ENCODE measurements around the gene BLTP3B. TPM values are rescaled to one million over a fixed set of nuclear protein-coding genes. Genes with fewer than 3 reads are reported as not detected.

BLTP3B gene
- total and polyA plus RNA-seq, 4 donors, result 11.0 to 36.8 (median 18.6) TPM

DNA sequence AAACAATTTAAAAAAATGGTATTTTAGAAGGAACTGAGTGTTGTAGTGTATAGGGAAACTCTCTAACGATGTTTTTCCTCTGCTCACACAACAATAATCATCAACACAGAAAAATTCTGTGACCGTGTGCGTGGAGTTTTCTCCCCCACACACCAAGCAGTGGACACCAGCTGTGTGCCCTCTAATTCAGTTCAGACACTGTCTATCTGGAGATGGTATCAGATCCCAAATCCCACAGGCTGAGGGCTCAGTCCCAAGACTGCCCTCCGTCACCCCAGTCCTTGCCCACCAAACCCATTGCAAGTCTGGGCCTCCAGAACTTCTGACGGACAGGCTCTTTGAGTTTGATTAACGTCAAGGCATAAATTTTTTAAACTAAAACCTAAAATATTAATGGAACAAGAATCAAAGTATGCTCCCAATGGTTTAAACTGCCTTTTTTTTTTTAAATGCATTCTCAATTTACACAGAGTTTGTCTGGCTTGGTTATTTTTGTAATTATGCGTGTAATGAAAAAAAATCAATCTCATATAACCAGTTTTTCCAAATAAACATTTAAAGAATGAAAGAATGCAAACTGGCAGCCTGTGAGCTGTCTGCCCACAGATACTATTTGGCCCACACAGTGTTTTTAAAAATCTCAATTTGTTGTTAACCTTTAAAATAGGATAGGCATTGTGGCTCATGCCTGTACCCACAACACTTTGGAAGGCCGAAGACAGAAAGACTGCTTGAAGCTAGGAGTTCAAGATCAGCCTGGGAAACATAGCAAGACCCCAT lies 19.2 kb downstream of the BLTP3B start:
- no peaks in the 10 kb centered on the region for H3K27me3 ChIP-seq (ENCODE audit: control insufficient read depth in 4 of 4, insufficient read depth in 4 of 4, low read length in 3 of 4)
- DNase-seq (ENCODE audit: low spot score), result no peak
- H3K9me3 ChIP-seq (ENCODE audit: control insufficient read depth in 4 of 4, low read length in 3 of 4), result peaks cover 0 to 3% (median 0%) of the 10 kb centered on the region in 4 donors
- 92% methylated on average over 8 of the region's 8 CpGs for WGBS
- H3K27ac ChIP-seq (ENCODE audit: low read depth in 1 of 2, low read length in 2 of 2), result no peak overlapping the region
- peaks cover 9 to 17% (median 14%) of the 10 kb centered on the region in 4 donors for H3K4me1 ChIP-seq (ENCODE audit: control insufficient read depth in 4 of 4, insufficient read depth in 4 of 4, low read length in 3 of 4)
- TF ChIP-seq, protein P1, sequence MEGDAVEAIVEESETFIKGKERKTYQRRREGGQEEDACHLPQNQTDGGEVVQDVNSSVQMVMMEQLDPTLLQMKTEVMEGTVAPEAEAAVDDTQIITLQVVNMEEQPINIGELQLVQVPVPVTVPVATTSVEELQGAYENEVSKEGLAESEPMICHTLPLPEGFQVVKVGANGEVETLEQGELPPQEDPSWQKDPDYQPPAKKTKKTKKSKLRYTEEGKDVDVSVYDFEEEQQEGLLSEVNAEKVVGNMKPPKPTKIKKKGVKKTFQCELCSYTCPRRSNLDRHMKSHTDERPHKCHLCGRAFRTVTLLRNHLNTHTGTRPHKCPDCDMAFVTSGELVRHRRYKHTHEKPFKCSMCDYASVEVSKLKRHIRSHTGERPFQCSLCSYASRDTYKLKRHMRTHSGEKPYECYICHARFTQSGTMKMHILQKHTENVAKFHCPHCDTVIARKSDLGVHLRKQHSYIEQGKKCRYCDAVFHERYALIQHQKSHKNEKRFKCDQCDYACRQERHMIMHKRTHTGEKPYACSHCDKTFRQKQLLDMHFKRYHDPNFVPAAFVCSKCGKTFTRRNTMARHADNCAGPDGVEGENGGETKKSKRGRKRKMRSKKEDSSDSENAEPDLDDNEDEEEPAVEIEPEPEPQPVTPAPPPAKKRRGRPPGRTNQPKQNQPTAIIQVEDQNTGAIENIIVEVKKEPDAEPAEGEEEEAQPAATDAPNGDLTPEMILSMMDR (IDR thresholded peaks at IDR 0.05; ENCODE audit: low read depth, low read length, missing input control), result no peak
- TF ChIP-seq JUND (IDR thresholded peaks at IDR 0.05) (no peak), NR2F2 (IDR thresholded peaks at IDR 0.05) (no peak), HNF4A (conservative IDR thresholded peaks at IDR 0.05) (no peak), FOXA2 (IDR thresholded peaks at IDR 0.05) (no peak), EGR1 (IDR thresholded peaks at IDR 0.05; ENCODE audit: low read depth in 2 of 2) (no peak), FOXA1 (IDR thresholded peaks at IDR 0.05) (no peak), TAF1 (conservative IDR thresholded peaks at IDR 0.05) (no peak), RXRA (IDR thresholded peaks at IDR 0.05) (no peak), YY1 (IDR thresholded peaks at IDR 0.05) (no peak), SP1 (IDR thresholded peaks at IDR 0.05) (no peak), RAD21 (IDR thresholded peaks at IDR 0.05) (no peak), GABPA (IDR thresholded peaks at IDR 0.05 in 1 of 2, conservative IDR thresholded peaks at IDR 0.05 in 1 of 2) (no peak)
- TF ChIP-seq, protein P2, sequence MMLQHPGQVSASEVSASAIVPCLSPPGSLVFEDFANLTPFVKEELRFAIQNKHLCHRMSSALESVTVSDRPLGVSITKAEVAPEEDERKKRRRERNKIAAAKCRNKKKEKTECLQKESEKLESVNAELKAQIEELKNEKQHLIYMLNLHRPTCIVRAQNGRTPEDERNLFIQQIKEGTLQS (IDR thresholded peaks at IDR 0.05), result no peak
- TF ChIP-seq, protein P3, sequence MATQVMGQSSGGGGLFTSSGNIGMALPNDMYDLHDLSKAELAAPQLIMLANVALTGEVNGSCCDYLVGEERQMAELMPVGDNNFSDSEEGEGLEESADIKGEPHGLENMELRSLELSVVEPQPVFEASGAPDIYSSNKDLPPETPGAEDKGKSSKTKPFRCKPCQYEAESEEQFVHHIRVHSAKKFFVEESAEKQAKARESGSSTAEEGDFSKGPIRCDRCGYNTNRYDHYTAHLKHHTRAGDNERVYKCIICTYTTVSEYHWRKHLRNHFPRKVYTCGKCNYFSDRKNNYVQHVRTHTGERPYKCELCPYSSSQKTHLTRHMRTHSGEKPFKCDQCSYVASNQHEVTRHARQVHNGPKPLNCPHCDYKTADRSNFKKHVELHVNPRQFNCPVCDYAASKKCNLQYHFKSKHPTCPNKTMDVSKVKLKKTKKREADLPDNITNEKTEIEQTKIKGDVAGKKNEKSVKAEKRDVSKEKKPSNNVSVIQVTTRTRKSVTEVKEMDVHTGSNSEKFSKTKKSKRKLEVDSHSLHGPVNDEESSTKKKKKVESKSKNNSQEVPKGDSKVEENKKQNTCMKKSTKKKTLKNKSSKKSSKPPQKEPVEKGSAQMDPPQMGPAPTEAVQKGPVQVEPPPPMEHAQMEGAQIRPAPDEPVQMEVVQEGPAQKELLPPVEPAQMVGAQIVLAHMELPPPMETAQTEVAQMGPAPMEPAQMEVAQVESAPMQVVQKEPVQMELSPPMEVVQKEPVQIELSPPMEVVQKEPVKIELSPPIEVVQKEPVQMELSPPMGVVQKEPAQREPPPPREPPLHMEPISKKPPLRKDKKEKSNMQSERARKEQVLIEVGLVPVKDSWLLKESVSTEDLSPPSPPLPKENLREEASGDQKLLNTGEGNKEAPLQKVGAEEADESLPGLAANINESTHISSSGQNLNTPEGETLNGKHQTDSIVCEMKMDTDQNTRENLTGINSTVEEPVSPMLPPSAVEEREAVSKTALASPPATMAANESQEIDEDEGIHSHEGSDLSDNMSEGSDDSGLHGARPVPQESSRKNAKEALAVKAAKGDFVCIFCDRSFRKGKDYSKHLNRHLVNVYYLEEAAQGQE (IDR thresholded peaks at IDR 0.05), result no peak
- TF ChIP-seq, protein P4, sequence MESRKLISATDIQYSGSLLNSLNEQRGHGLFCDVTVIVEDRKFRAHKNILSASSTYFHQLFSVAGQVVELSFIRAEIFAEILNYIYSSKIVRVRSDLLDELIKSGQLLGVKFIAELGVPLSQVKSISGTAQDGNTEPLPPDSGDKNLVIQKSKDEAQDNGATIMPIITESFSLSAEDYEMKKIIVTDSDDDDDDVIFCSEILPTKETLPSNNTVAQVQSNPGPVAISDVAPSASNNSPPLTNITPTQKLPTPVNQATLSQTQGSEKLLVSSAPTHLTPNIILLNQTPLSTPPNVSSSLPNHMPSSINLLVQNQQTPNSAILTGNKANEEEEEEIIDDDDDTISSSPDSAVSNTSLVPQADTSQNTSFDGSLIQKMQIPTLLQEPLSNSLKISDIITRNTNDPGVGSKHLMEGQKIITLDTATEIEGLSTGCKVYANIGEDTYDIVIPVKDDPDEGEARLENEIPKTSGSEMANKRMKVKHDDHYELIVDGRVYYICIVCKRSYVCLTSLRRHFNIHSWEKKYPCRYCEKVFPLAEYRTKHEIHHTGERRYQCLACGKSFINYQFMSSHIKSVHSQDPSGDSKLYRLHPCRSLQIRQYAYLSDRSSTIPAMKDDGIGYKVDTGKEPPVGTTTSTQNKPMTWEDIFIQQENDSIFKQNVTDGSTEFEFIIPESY (IDR thresholded peaks at IDR 0.05), result no peak
- TF ChIP-seq, protein P5, sequence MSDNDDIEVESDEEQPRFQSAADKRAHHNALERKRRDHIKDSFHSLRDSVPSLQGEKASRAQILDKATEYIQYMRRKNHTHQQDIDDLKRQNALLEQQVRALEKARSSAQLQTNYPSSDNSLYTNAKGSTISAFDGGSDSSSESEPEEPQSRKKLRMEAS (IDR thresholded peaks at IDR 0.05), result no peak
- no peak overlapping the region for H3K9ac ChIP-seq (ENCODE audit: low read depth in 1 of 2, low read length in 2 of 2)
- no peaks in the 10 kb centered on the region for H3K36me3 ChIP-seq (ENCODE audit: control insufficient read depth in 4 of 4, insufficient read depth in 3 of 4, low read depth in 1 of 4, low read length in 3 of 4)
- no peak overlapping the region for H3K4me3 ChIP-seq (ENCODE audit: low read depth in 1 of 3, low read length in 3 of 3)

Data from liver (tissue), 9 donors.